Peyer's patch (tissue), 4 donors: ENCODE measurements around the gene MEFV.

ENCODE experiments used
- POLR2A ChIP-seq, 2 donors: fragments of 450-650 bp; IDR thresholded peaks; one replicate each; pipeline ENCODE4 v1.5.1; 2017; ENCODE audit warnings: antibody characterized with exemption in 2 of 2, mild to moderate bottlenecking in 2 of 2, moderate library complexity in 2 of 2
- TF ChIP-seq, protein P1 (sequence below), 6 experiments: fragments of 450-650 bp in 4 of 6; fragments of 200-600 bp in 2 of 6; sonication (generic) in 1 of 6; IDR thresholded peaks; one replicate each; pipeline ENCODE4 v1.5.1; 2017 to 2019; ENCODE audit warnings: antibody characterized with exemption in 6 of 6, mild to moderate bottlenecking in 3 of 6, moderate library complexity in 1 of 6

DNA sequence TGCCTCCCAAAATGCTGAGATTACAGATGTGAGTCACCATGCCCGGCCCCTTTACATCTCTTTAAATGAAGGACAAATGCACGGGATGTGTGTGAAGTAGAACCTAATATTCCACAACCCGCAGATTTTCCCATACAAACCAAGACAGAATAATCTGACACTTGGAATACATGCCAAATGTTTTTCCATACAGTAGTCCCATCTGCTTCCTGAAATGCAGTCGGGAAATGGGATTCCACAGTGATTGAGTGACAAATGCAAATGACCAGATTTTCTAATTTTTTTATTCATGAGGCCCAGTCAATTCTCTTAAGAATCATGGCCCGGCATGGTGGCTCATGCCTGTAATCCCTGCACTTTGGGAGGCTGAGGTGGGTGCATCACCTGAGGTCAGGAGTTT is 14.7 kb downstream of the MEFV start:
- TF ChIP-seq, protein P1, sequence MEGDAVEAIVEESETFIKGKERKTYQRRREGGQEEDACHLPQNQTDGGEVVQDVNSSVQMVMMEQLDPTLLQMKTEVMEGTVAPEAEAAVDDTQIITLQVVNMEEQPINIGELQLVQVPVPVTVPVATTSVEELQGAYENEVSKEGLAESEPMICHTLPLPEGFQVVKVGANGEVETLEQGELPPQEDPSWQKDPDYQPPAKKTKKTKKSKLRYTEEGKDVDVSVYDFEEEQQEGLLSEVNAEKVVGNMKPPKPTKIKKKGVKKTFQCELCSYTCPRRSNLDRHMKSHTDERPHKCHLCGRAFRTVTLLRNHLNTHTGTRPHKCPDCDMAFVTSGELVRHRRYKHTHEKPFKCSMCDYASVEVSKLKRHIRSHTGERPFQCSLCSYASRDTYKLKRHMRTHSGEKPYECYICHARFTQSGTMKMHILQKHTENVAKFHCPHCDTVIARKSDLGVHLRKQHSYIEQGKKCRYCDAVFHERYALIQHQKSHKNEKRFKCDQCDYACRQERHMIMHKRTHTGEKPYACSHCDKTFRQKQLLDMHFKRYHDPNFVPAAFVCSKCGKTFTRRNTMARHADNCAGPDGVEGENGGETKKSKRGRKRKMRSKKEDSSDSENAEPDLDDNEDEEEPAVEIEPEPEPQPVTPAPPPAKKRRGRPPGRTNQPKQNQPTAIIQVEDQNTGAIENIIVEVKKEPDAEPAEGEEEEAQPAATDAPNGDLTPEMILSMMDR (IDR thresholded peaks at IDR 0.05) = no peak
- no peak for TF ChIP-seq POLR2A (IDR thresholded peaks at IDR 0.05)
